ENCODE data around the gene HERC2. TPM values are rescaled to one million over a fixed set of nuclear protein-coding genes. Genes with fewer than 3 reads are reported as not detected.

HERC2 gene
- total and polyA plus RNA-seq, 2 of the 8 experiments (the other 6 are each of a cell fraction or from before 2014, with no cell fraction given), result 83.0 to 88.7 TPM

- TF ChIP-seq BRCA1 (IDR thresholded peaks at IDR 0.05; ENCODE audit: low read depth, low read length) (no peak), SIX5 (IDR thresholded peaks at IDR 0.05; ENCODE audit: low read depth, low read length) (no peak), EP300 (IDR thresholded peaks at IDR 0.05; ENCODE audit: borderline replicate concordance in 1 of 2, low read depth in 2 of 2, low read length in 2 of 2) (no peak), RFX5 (IDR thresholded peaks at IDR 0.05; ENCODE audit: borderline replicate concordance, low read depth, low read length) (no peak), TBP (IDR thresholded peaks at IDR 0.05; ENCODE audit: low read depth, low read length) (no peak), SIRT6 (IDR thresholded peaks at IDR 0.05; ENCODE audit: low read length) (no peak)
These were observed 61.7 kb downstream of the HERC2 start (continued) for GRCh38 chr15:28260317-28260716.
